ENCODE data around the gene ERCC5. TPM values are rescaled to one million over a fixed set of nuclear protein-coding genes. Genes with fewer than 3 reads are reported as not detected.

The ERCC5 gene
- total and polyA plus RNA-seq, 2 of the 8 experiments (the other 6 are each of a cell fraction or from before 2014, with no cell fraction given), result 3.8 to 24.4 TPM

- no peak for DNase-seq (ENCODE audit: low read depth in 1 of 2, low spot score in 2 of 2)
- H3K27me3 ChIP-seq (replicated peaks in 1 of 4; ENCODE audit: control insufficient read depth in 3 of 4, extremely low read depth in 1 of 4, insufficient read depth in 3 of 4, low read length in 3 of 4), result no peaks in the 10 kb centered on the region
- H3K36me3 ChIP-seq (ENCODE audit: control insufficient read depth in 2 of 4, insufficient read depth in 4 of 4, low read length in 3 of 4), result no peaks in the 10 kb centered on the region
- H2BK12ac ChIP-seq (ENCODE audit: low read depth, low read length), result no peak overlapping the region
- H3K4ac ChIP-seq (replicated peaks; ENCODE audit: insufficient read length, low read depth, low read length), result no peak overlapping the region
- H2BK5ac ChIP-seq (ENCODE audit: low read depth, low read length), result no peak overlapping the region
- H3K23ac ChIP-seq (ENCODE audit: insufficient read length), result no peak overlapping the region
- no peak overlapping the region for H4K91ac ChIP-seq (replicated peaks; ENCODE audit: insufficient read length, low read length)
- ChIA-PET POLR2A (ENCODE audit: partially characterized antibody) (interaction anchor here (1.1 kb wide), 1 partner anchor 31 kb away, joined by 4 read pairs; the partner anchor contains the start of gene ERCC5), CTCF (ENCODE audit: partially characterized antibody) (interaction anchor here (1.6 kb wide), 1 partner anchor 9 kb away, joined by 4 read pairs; no protein-coding TSS in a partner anchor)
- no peaks in the 10 kb centered on the region for H4K20me1 ChIP-seq (replicated peaks in 1 of 2; ENCODE audit: control insufficient read depth in 1 of 2, insufficient read depth in 2 of 2, low read length in 2 of 2)
- H2BK120ac ChIP-seq (replicated peaks; ENCODE audit: low read depth, low read length), result no peak overlapping the region
- H3K18ac ChIP-seq (ENCODE audit: extremely low read depth, low read length), result no peak overlapping the region
- no peaks in the 10 kb centered on the region for H3K9me3 ChIP-seq (ENCODE audit: insufficient read depth in 2 of 2, low read depth in 1 of 2, low read length in 1 of 2)
- no peaks in the 10 kb centered on the region for H3K79me1 ChIP-seq (ENCODE audit: low read depth, low read length)
- peaks cover 2% of the 10 kb centered on the region; the same call in 1 of the 2 replicates for H3K23me2 ChIP-seq (ENCODE audit: low read depth, low read length)
- H2AFZ ChIP-seq (ENCODE audit: low read length), result no peak overlapping the region
- no peak overlapping the region for H3K27ac ChIP-seq (ENCODE audit: low read depth, low read length)
- no peak overlapping the region for H3K4me3 ChIP-seq (ENCODE audit: extremely low read depth in 1 of 4, insufficient read depth in 2 of 4, low read depth in 3 of 4, low read length in 4 of 4)
- TF ChIP-seq TEAD4 (IDR thresholded peaks at IDR 0.05; ENCODE audit: low read depth, low read length), result no peak
- TF ChIP-seq CEBPB (IDR thresholded peaks at IDR 0.05; ENCODE audit: low read depth, low read length), result peak; percentile 45; the same call in 1 of the 2 replicates
- no peak overlapping the region for H3K14ac ChIP-seq (ENCODE audit: insufficient read length)
- no peak for FAIRE-seq
- no peaks in the 10 kb centered on the region for H3K4me1 ChIP-seq (replicated peaks in 1 of 4; ENCODE audit: control insufficient read depth in 3 of 4, insufficient read depth in 4 of 4, low read length in 3 of 4)
- no peak overlapping the region for H4K5ac ChIP-seq (ENCODE audit: insufficient read length, low read depth, low read length)
- H4K8ac ChIP-seq (ENCODE audit: extremely low read depth, insufficient read depth, low read length), result no peak overlapping the region
- no peak overlapping the region for H3K4me2 ChIP-seq (ENCODE audit: insufficient read depth in 1 of 2, low read depth in 2 of 2, low read length in 2 of 2)
- H2BK20ac ChIP-seq (ENCODE audit: low read length), result no peak overlapping the region
- WGBS, 2 experiments (ENCODE audit: extremely low coverage in 1 of 2, insufficient coverage in 1 of 2, insufficient read length in 1 of 2, insufficient replicate concordance in 2 of 2, low coverage in 1 of 2, low lambda C conversion rate in 2 of 2, missing lambda C conversion rate in 1 of 2), result 91% methylated on average over 6 of the region's 6 CpGs; no CpG with 5 or more reads in 1 of the 2 experiments
- H2AK5ac ChIP-seq (ENCODE audit: low read depth, low read length), result no peak overlapping the region
- no peak overlapping the region for H3K56ac ChIP-seq (replicated peaks; ENCODE audit: insufficient read length, low read depth, low read length)
- H3K9ac ChIP-seq (replicated peaks in 1 of 4; ENCODE audit: extremely low read depth in 1 of 4, low read depth in 3 of 4, low read length in 3 of 4), result no peak overlapping the region
- H2BK15ac ChIP-seq (ENCODE audit: low read length), result no peak overlapping the region
- H3K79me2 ChIP-seq (ENCODE audit: control insufficient read depth in 1 of 2, insufficient read depth in 2 of 2, low read length in 2 of 2), result no peaks in the 10 kb centered on the region
These were observed 31.0 kb upstream of the ERCC5 start for GRCh38 chr13:102814793-102815192.
